Suprapubic skin (tissue), 4 donors: Measurements from ENCODE around the gene EMC7. TPM values are rescaled to one million over a fixed set of nuclear protein-coding genes. Genes with fewer than 3 reads are reported as not detected.

Experiments used
- DNase-seq, 2 donors: peaks; one replicate each; pipeline ENCODE4 v3.0.0-alpha.2; 2019; ENCODE audit warnings: low spot score in 2 of 2
- H3K27ac ChIP-seq: fragments of 200-600 bp; sonication (generic); one replicate; pipeline ENCODE4 v1.5.1; 2019
- H3K27me3 ChIP-seq: fragments of 200-600 bp; sonication (generic); one replicate; pipeline ENCODE4 v1.5.1; 2019
- H3K36me3 ChIP-seq: fragments of 200-600 bp; sonication (generic); one replicate; pipeline ENCODE4 v1.5.1; 2019
- H3K4me1 ChIP-seq: fragments of 200-600 bp; sonication (generic); one replicate; pipeline ENCODE4 v1.5.1; 2019
- H3K4me3 ChIP-seq: fragments of 200-600 bp; sonication (generic); one replicate; pipeline ENCODE4 v1.5.1; 2019; ENCODE audit warnings: mild to moderate bottlenecking
- H3K9me3 ChIP-seq: fragments of 200-600 bp; sonication (generic); one replicate; pipeline ENCODE4 v1.5.1; 2019
- CTCF ChIP-seq, 2 donors: fragments of 200-600 bp in 1 of 2; fragments of 450-650 bp in 1 of 2; sonication (generic) in 1 of 2; IDR thresholded peaks; one replicate each; pipeline ENCODE4 v1.5.1; 2016 to 2019; ENCODE audit warnings: antibody characterized with exemption in 2 of 2, mild to moderate bottlenecking in 1 of 2, moderate library complexity in 1 of 2
- EP300 ChIP-seq: sonication (generic); formaldehyde crosslinking; IDR thresholded peaks from one replicate; pipeline ENCODE4 v1.6.1; 2017; ENCODE audit warnings: antibody characterized with exemption
- POLR2A ChIP-seq, 2 donors: fragments of 450-650 bp; IDR thresholded peaks; one replicate each; pipeline ENCODE4 v1.6.1; 2017; ENCODE audit warnings: antibody characterized with exemption in 2 of 2, mild to moderate bottlenecking in 2 of 2, moderate library complexity in 2 of 2
- POLR2AphosphoS5 ChIP-seq, 3 donors: sonication (generic); formaldehyde crosslinking; IDR thresholded peaks; one replicate each; pipeline ENCODE4 v1.6.1; 2017; ENCODE audit warnings: antibody characterized with exemption in 3 of 3
- WGBS: methylation state at CpG from one replicate; pipeline ENCODE4 v1.1.5; 2018; 5-methylcytosine and 5-hydroxymethylcytosine counted together
- total RNA-seq, 4 donors: library from RNA; depleted of rRNA; stranded (reverse); fragments of >200 nt; gene quantifications; one replicate each; pipeline ENCODE4 v1.1.0, GENCODE V29; 2016

The EMC7 gene
- total RNA-seq, 4 donors from 2014 or later: 25.8 to 44.8 (median 31.9) TPM

DNA sequence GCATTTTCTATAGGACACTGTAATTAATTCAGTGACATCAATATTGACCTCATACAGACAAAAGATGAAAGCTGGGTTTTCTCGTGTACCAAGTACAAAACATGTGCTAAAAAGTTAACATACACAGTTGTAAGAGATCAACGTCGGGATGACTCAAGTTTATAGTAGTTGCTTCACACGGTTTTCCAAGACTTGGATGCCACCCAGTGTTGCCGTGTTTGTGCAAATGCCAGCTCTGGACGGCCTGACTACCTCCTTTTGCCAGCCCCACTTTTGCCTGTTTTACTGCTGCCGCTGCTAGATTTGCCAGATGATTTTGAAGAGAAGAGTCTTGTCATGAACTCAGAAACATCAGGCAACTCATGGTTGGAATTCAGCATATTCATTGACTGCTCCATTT lies 17.6 kb downstream of the EMC7 start:
- no peaks in the 10 kb centered on the region for H3K9me3 ChIP-seq
- no peak overlapping the region for H3K4me3 ChIP-seq
- no peak overlapping the region for H3K27ac ChIP-seq
- TF ChIP-seq POLR2AphosphoS5 (IDR thresholded peaks at IDR 0.05): no peak
- TF ChIP-seq CTCF (IDR thresholded peaks at IDR 0.05): no peak
- no peak for TF ChIP-seq EP300
- TF ChIP-seq POLR2A (IDR thresholded peaks at IDR 0.05): no peak
- DNase-seq: no peak
- no peaks in the 10 kb centered on the region for H3K27me3 ChIP-seq
- peaks cover 25% of the 10 kb centered on the region for H3K36me3 ChIP-seq
- WGBS: 41% methylated on average over 7 of the region's 7 CpGs
- peaks cover 3% of the 10 kb centered on the region for H3K4me1 ChIP-seq

DNA sequence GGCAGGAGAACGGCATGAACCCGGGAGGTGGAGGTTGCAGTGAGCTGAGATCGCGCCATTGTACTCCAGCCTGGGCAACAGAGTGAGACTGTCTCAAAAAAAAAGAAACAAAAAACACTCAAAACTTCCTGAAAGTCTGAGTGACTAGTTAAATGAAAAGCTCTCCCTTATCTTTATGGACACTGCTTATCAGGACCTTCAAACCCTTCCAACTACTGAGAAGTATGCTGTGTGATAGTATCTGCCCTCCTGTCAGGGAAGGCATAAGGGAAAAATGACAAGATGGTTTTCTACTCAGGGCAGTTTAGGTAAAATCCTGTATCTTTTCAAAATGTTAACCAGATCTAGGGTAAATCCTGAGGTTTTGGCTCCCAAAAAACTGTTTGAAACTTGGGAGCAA lies 21.8 kb downstream of the EMC7 start:
- no peaks in the 10 kb centered on the region for H3K27me3 ChIP-seq
- H3K4me3 ChIP-seq: no peak overlapping the region
- H3K36me3 ChIP-seq: peaks cover 3% of the 10 kb centered on the region
- H3K4me1 ChIP-seq: peaks cover 22% of the 10 kb centered on the region
- H3K27ac ChIP-seq: no peak overlapping the region
- no peak for TF ChIP-seq EP300
- no peak for TF ChIP-seq POLR2AphosphoS5 (IDR thresholded peaks at IDR 0.05)
- no peak for TF ChIP-seq POLR2A (IDR thresholded peaks at IDR 0.05)
- TF ChIP-seq CTCF (IDR thresholded peaks at IDR 0.05): no peak
- WGBS: 98% methylated on average over 4 of the region's 4 CpGs
- no peaks in the 10 kb centered on the region for H3K9me3 ChIP-seq
- no peak for DNase-seq

GRCh38 chr15:34078900-34079299 lies 22.8 kb downstream of the EMC7 start:
- H3K9me3 ChIP-seq: no peaks in the 10 kb centered on the region
- H3K4me3 ChIP-seq: no peak overlapping the region
- no peak for DNase-seq
- 94% methylated on average over 3 of the region's 3 CpGs for WGBS
- H3K27me3 ChIP-seq: no peaks in the 10 kb centered on the region
- peaks cover 3% of the 10 kb centered on the region for H3K36me3 ChIP-seq
- no peak overlapping the region for H3K27ac ChIP-seq
- H3K4me1 ChIP-seq: peaks cover 22% of the 10 kb centered on the region
- no peak for TF ChIP-seq POLR2A (IDR thresholded peaks at IDR 0.05)
- no peak for TF ChIP-seq POLR2AphosphoS5 (IDR thresholded peaks at IDR 0.05)
- TF ChIP-seq EP300: no peak
- no peak for TF ChIP-seq CTCF (IDR thresholded peaks at IDR 0.05)

DNA sequence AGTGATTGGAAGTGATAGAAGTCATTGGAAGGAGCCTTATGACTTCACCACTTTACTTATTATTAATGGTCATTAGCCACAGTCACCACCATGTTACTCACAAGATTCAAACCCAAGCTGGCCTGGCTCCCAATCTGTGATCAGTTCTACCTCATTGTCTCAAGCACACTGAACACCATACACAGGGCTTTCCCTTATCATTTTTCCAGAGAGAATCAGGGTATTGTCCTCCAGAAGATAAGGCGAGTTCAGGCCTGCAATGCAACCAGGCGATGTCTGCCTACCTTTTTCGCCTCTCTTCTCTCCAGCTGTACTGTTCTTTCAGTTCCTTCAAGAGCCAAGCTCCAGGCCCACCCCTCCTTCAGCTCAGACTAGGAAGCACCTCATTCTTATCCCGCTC lies 24.9 kb downstream of the EMC7 start:
- no peak for DNase-seq
- whole genome bisulfite sequencing: 69% methylated on average over 4 of the region's 4 CpGs
- Histone ChIP-seq H3K4me1 (peaks cover 20% of the 10 kb centered on the region), H3K4me3 (no peak overlapping the region), H3K27ac (peak overlapping the region; percentile 34), H3K27me3 (no peaks in the 10 kb centered on the region), H3K36me3 (no peaks in the 10 kb centered on the region), H3K9me3 (no peaks in the 10 kb centered on the region)
- no peak for TF ChIP-seq POLR2AphosphoS5 (IDR thresholded peaks at IDR 0.05)
- TF ChIP-seq CTCF (IDR thresholded peaks at IDR 0.05): no peak
- TF ChIP-seq POLR2A (IDR thresholded peaks at IDR 0.05): no peak
- no peak for TF ChIP-seq EP300

GRCh38 chr15:34070003-34070402 lies 31.7 kb downstream of the EMC7 start:
- TF ChIP-seq CTCF (IDR thresholded peaks at IDR 0.05): no peak
- no peak for TF ChIP-seq POLR2A (IDR thresholded peaks at IDR 0.05)
- no peak for TF ChIP-seq POLR2AphosphoS5 (IDR thresholded peaks at IDR 0.05)
- no peak for TF ChIP-seq EP300
- Histone ChIP-seq H3K27ac (no peak overlapping the region), H3K36me3 (no peaks in the 10 kb centered on the region), H3K9me3 (no peaks in the 10 kb centered on the region), H3K4me3 (no peak overlapping the region), H3K4me1 (peaks cover 19% of the 10 kb centered on the region), H3K27me3 (no peaks in the 10 kb centered on the region)
- DNase-seq: no peak
- WGBS: 78% methylated on average over 6 of the region's 6 CpGs
